Germinal center (tissue), 1 donor: ENCODE results near the gene GARRE1.
"Not testable (repeated sequence)": the region's sequence is repeated elsewhere in the genome, so short reads cannot be mapped to it uniquely, and the experiment has no call there.

Experiments used
- DNase-seq: peaks from one replicate; pipeline ENCODE4 v3.0.0; 2012; ENCODE audit warnings: mixed read lengths, low spot score

The GARRE1 gene

GRCh38 chr19:34232566-34233481 is 21.5 kb upstream of the GARRE1 start:
- DNase-seq: no peak

GRCh38 chr19:34235425-34235940 is 18.9 kb upstream of the GARRE1 start:
- no peak for DNase-seq

DNA sequence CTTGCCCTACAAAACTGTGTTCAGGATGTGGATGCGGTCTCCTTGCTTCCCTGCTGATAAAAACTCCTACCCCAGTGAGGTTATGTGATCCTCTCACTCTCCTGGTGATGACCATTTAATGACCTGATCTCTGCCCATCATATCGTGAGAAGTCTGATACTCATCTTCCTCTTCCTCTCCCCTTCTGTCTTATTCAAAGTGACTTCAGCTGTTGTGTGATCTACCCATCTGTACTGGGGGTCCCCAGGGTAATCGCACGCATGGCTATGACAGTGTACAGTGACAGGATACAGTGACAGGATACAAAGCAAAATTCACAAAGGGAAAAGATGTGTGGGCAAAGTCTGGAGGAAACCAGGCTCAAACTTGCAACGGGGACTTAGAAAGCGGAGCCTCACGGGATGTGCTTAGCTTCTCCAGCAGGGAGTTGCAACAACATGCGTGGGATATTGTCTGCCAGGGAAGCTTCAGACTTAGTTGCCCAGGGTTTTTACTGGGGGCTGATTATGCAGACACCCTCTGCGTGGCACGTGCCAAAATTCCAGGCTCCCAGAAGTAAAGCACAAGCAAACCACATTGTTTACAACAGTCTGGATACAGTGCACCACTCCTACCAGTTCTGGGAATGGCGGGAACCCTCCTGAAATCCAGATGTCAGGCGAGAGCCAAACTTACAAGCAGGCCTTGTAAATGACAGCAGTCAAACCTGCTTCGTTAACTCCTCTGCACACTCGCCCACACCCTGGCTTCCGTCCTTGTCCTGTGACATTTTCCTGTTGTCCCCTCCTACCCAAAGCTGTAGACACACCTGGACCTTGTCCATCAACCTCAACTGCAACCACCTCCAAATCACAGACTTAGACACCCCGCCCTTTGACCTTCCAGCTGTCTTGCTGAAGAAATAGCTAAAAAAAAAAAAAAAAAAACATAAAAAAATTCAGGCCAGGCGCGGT is 18.0 kb upstream of the GARRE1 start:
- DNase-seq: no peak

- no peak for DNase-seq
These were observed 17.1 kb upstream of the GARRE1 start for GRCh38 chr19:34237283-34237682.

DNA sequence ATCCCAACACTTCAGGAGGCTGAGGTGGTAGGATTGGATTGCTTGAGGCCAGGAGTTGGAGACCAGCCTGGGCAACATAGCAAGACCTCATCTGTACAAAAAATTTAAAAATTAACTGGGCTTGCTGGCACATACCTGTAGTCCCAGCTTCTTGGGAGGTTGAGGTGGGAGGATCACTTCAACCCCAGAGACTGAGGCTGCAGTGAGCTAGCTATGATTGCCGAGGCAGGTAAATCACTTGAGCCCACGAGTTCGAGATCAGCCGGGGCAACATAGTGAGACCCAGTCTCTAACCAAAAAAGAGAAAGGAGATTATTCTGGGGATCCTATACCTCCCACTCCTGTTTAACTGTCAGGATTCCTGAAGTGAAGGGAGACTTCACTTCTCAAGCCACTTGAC is 16.4 kb upstream of the GARRE1 start:
- no peak for DNase-seq

DNA sequence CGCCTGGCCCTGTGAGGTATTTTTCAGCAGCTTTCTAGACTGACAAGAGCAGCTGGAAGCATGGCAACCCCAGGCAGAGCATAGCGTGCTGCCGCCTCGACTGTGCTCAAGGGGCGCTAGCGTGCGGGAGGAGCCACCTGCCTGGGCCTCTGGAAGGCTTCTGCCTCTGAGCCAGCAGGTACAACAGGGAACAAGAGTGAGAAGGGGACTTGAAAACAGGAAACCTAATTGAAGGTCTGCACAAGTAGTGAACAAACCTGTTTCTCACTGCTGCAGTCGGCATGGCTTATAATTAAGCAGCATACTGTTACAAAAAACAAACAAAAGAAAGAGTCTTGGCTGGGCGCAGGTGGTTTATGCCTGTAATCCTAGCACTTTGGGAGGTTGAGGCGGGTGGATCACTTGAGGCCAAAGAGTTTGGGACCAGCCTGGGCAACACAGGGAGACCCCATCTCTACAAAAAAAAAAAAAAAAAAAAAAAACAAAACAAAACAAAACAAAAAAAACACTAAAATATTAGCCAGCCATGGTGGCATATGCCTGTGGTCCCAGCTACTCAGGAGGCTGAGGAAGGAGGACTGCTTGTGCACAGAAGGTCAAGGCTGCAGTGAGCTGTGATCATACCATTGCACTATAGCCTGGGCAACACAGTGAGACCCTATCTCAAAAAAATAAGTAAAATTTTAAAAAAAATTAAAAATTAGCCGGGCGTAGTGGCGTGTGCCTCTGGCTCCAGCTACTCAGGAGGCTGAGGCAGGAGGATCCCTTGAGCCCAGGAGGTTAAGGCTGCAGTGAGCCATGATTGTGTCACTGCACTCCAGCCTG is 12.6 kb upstream of the GARRE1 start:
- peak; percentile 61 for DNase-seq

GRCh38 chr19:34243138-34243875 is 11.0 kb upstream of the GARRE1 start:
- DNase-seq: not testable (repeated sequence)

DNA sequence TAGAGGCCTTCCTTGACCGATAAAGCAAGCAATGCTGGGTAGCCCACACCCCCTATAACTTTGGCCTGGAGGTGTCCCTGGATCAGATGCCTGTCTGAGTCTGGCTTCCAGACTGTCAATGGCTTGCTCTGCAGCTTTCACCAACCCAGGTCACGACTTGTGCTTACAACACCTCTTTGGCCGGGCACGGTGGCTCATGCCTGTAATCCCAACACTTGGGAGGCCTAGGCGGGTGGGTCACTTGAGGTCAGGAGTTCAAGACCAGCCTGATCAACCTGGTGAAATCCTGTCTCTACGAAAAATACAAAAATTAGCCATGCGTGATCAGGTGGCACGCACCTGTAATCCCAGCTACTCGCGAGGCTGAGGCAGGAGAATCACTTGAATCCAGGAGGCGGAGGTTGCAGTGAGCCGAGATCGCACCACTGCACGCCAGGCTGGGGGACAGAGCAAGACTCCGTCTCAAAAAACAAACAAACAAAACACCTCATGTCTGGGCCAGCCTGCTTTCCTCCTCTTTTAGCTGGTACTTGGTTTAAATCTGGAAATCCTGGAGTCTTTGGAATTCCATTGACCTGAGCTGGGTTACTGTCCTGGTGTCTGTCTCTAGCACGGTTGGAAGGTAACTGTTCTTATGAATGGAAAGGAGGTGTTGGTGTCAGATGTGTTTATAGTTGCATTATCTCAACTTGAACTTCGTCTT is 10.3 kb upstream of the GARRE1 start:
- no peak for DNase-seq

DNA sequence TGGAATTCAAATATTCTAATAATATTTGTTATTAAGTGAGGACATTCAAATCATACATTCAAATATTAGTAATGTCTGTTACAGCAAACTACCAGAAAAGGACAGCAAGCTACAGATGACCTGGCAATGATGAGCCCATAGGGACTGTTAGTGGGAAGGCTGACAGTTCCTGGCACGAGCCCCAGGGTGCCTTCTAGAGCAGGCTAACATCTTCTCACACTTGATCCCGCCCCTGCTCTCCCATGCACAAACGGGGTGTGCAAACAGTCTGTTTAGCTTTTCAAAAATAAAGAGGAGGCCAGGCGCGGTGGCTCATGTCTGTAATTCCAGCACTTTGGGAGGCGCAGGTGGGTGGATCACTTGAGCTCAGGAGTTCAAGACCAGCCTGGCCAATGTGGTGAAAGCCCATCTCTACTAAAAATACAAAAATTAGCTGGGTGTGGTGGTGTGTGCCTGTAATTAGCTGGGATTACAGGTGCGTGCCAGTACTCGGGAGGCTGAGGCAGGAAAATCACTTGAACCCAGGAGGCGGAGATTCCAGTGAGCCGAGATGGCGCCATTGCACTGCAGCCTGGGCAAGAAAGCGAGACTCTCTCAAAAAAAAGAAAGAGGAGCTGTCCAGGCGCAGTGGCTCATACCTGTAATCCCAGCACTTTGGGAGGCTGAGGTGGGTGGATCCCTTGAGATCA is 9.6 kb upstream of the GARRE1 start:
- DNase-seq: peak; percentile 27

DNA sequence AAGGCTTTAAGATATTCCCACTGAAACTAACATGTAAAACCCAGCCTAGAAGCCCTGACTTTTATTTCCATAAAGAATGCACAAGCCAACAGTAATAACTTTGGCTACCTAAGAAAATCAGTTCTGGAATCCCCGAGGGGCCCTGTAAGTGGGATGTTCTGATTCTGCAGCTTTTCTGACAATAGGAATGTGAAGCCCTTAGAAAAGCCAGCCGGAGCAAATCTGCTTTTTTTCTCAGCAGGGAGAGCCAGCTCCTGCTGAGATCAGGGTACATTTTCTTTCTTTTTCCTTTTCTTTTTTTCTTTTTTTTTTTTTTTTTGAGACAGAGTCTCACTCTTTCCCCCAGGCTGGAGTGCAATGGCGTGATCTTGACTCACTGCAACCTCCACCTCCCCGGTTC is 8.0 kb upstream of the GARRE1 start:
- DNase-seq: no peak

DNA sequence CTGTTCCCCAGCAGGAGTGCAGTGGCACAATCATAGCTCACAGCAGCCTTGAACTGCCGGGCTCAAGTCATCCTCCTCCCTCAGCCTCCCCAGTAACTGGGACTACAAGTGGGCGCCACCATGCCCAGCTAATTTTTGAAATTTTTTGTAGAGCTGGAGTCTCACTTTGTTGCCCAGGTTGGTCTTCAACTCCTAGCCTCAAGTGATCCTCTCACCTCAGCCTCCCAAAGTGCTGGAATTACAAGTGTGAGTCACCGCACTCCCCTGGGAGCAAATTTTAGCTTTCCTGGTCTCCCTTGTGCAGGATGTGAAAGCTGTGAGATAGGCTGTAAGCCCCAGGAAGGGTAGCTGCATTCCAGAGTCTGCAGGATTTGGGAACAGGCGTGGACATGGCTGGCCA is 5.4 kb upstream of the GARRE1 start:
- no peak for DNase-seq

- not testable (repeated sequence) for DNase-seq
These were observed 1.2 kb upstream of the GARRE1 start for GRCh38 chr19:34253167-34253566.

GRCh38 chr19:34253681-34254045 is 691 bp upstream of the GARRE1 start:
- not testable (repeated sequence) for DNase-seq

GRCh38 chr19:34254698-34255432 is 511 bp downstream of the GARRE1 start:
- peak; percentile 45 for DNase-seq

DNA sequence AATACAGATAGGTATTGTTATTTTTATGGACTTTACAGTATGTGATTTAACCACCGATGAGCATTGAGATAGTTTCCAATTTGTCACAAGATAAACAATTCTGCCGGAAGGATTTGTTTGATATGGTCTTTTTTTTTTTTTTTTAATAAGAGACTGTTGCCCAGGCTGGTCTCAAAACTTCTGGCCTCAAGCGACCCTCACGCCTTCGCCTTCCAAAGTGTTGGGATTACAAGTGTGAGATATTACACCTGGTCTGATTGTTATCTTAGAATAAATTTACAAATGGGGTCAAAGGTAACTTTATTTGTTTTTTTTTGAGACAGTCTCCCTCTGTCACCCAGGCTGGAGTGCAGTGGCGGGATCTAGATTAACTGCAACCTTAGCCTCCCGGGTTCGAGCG is 1.2 kb downstream of the GARRE1 start:
- no peak for DNase-seq

DNA sequence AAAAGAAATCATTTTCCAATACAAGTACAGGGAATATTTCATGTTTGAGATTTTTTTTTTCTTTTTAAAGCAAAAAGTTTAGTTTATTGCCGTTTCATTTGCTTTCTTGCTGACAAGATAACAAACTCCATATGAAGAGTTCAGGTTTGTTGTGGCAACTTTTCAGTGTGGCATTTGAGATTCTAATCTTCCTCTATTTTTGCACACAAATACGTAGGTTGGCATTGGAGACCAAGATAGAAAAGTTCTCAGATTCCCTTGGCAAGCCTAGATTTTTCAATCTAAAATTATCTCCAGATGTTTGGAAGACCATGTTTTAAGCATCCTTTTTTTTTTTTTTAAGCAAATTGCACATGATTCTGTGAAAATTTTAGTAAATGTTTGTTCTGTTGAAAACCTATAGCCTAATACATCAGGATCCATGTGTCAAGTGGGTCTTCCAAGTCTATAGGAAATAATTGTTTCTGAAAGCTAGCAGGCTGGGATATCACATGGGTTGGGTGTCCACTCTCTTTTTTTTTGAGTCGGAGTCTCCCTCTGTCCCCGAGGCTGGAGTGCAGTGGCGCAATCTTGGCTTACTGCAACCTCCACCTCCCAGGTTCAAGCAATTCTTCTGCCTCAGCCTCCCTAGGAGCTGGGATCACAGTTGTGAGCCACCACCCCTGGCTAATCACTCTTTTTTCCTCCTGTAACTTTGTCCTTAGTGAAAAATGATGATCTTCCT is 2.6 kb downstream of the GARRE1 start:
- no peak for DNase-seq

GRCh38 chr19:34257559-34257924 is 3.2 kb downstream of the GARRE1 start:
- DNase-seq: no peak

DNA sequence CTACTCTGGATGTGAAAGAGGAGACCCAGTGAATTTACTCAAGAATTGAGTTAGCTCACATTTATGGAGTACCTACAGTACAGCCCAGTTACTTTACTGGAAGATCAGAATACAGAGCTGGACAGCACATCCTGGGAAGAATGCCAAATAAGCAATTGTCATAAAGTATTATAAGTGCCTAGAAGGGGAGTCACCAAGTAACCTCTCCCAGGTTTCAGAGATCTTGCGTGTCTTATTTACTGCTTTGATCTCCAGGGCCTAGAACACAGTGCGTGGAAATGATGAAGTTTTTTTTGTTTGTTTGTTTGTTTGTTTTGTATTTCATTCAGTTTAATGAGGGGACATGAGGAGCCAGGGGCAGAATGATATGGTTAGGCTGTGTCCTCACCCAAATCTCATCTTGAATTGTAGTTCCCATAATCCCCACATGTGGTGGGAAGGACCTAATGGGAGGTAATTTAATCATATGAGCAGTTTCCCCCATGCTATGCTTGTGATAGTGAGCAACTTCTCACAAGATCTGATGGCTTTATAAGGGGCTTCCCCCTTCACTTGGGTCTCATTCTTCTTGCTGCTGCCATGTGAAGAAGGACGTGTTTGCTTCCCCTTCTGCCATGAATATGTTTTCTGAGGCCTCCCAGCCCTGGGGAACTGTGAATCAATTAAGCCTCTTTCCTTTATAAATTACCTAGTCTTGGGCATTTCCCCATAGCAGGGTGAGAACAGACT is 5.2 kb downstream of the GARRE1 start:
- DNase-seq: no peak
